K562 (cell line): Measurements from ENCODE around the gene MADCAM1. TPM values are rescaled to one million over a fixed set of nuclear protein-coding genes. Genes with fewer than 3 reads are reported as not detected.

ENCODE experiments used
- ATAC-seq: fragments of 200-7000 bp; cut with Tn5 transposase; 3 replicates; pipeline ENCODE4 v1.9.1; 2020; ENCODE audit warnings: moderate library complexity
- BruUV-seq: library from RNA; stranded (reverse); fragments of 400-500 nt; replicated peaks from 2 replicates; lab custom pipeline; 2021; lab: Mats Ljungman, UMichigan
- CTCF ChIA-PET: fragments of 300-600 bp; formaldehyde crosslinking; extraction: SDS; loops from one replicate; lab custom pipeline; 2021; ENCODE audit warnings: low intra/inter-chr PET ratio; lab: Yijun Ruan, JAX
- POLR2A ChIA-PET: fragments of 300-600, 350-650 bp; sonication (Branson Sonifier 250); formaldehyde crosslinking; extraction: SDS; loops from one replicate; lab custom pipeline; 2021; ENCODE audit warnings: antibody characterized with exemption, inconsistent platforms; lab: Yijun Ruan, JAX
- DNase-seq, 4 experiments: peaks; one replicate each; pipeline versions ENCODE4 v3.0.0 to v3.0.0-alpha.2; 2011 to 2018; ENCODE audit warnings: low spot score in 3 of 4, mixed read lengths in 3 of 4; ENCODE audit errors: extremely low read depth in 1 of 4
- FAIRE-seq: peaks from 2 replicates; lab custom pipeline; 2011; peaks lifted over from hg19 to GRCh38; lab: Jason Lieb, UNC
- H2AFZ ChIP-seq: 2 replicates; pipeline ENCODE4 v1.6.0; 2011; ENCODE audit warnings: low read depth, low read length, control low read depth, inconsistent platforms
- H3K27ac ChIP-seq: fragments of 200-600 bp; 3 replicates; pipeline ENCODE4 v1.8.0; 2011; ENCODE audit warnings: low read depth, mild to moderate bottlenecking, control low read depth, inconsistent platforms, low read length, moderate library complexity, mixed read lengths; ENCODE audit errors: extremely low read depth
- H3K27me3 ChIP-seq, 2 experiments: fragments of 300-600 bp in 1 of 2; 2 replicates in 1 of 2; 3 replicates in 1 of 2; pipeline versions ENCODE4 v1.6.0 to v1.8.0; 2011; ENCODE audit warnings: inconsistent platforms in 2 of 2, low read length in 2 of 2, mild to moderate bottlenecking in 1 of 2, mixed read lengths in 1 of 2, moderate library complexity in 1 of 2; ENCODE audit not compliant: control insufficient read depth in 2 of 2, insufficient read depth in 2 of 2
- H3K36me3 ChIP-seq: fragments of 300-600 bp; 3 replicates; pipeline ENCODE4 v1.8.0; 2011; ENCODE audit warnings: mild to moderate bottlenecking, low read length, inconsistent platforms; ENCODE audit not compliant: control insufficient read depth, insufficient read depth
- H3K4me1 ChIP-seq, 2 experiments: fragments of 200-600 bp in 1 of 2; replicated peaks in 1 of 2; 2 replicates in 1 of 2; 3 replicates in 1 of 2; pipeline versions ENCODE4 v1.5.1 to v1.8.0; 2011; ENCODE audit warnings: inconsistent platforms in 2 of 2, low read length in 2 of 2, mild to moderate bottlenecking in 1 of 2, mixed read lengths in 1 of 2, moderate library complexity in 1 of 2; ENCODE audit not compliant: control insufficient read depth in 2 of 2, insufficient read depth in 2 of 2
- H3K4me2 ChIP-seq: 2 replicates; pipeline ENCODE4 v1.6.1; 2011; ENCODE audit warnings: low read length, control low read depth, inconsistent platforms, mixed read lengths; ENCODE audit not compliant: insufficient read depth
- H3K4me3 ChIP-seq: fragments of 200-600 bp; sonication (generic), shearing (Covaris generic); 2 replicates; pipeline ENCODE4 v1.5.1; 2016; ENCODE audit warnings: control low read depth, inconsistent platforms
- H3K79me2 ChIP-seq: fragments of 200-600 bp; 3 replicates; pipeline ENCODE4 v1.8.0; 2011; ENCODE audit warnings: low read length, inconsistent platforms; ENCODE audit not compliant: control insufficient read depth, insufficient read depth
- H3K9ac ChIP-seq, 2 experiments: 2 replicates each; pipeline versions ENCODE4 v1.6.0 to v1.6.1; 2011; ENCODE audit warnings: low read depth in 2 of 2, low read length in 2 of 2, control low read depth in 1 of 2, inconsistent platforms in 1 of 2, mild to moderate bottlenecking in 1 of 2, mixed read lengths in 1 of 2; ENCODE audit not compliant: insufficient read depth in 1 of 2
- H3K9me1 ChIP-seq: one replicate; pipeline ENCODE4 v1.6.0; 2011; ENCODE audit warnings: inconsistent platforms, mild to moderate bottlenecking, low read length, moderate library complexity; ENCODE audit not compliant: control insufficient read depth, insufficient read depth
- H3K9me3 ChIP-seq: replicated peaks from 2 replicates; pipeline ENCODE4 v1.5.1; 2011; ENCODE audit warnings: low read depth, low read length, inconsistent platforms; ENCODE audit not compliant: control insufficient read depth, insufficient read depth
- H4K20me1 ChIP-seq: replicated peaks from 2 replicates; pipeline ENCODE4 v1.6.1; 2011; ENCODE audit warnings: low read length, inconsistent platforms, mixed read lengths; ENCODE audit not compliant: control insufficient read depth, insufficient read depth
- BCOR ChIP-seq: fragments of 450-650 bp; IDR thresholded peaks from 2 replicates; pipeline ENCODE4 v1.6.1; 2016
- KDM1A ChIP-seq, 2 experiments: fragments of 450-650 bp; IDR thresholded peaks; 2 replicates each; pipeline ENCODE4 v1.6.1; 2016; ENCODE audit warnings: mild to moderate bottlenecking in 2 of 2
- PHF20 ChIP-seq: fragments of 450-650 bp; IDR thresholded peaks from 2 replicates; pipeline ENCODE4 v1.6.1; 2018; ENCODE audit not compliant: partially characterized antibody
- SFPQ ChIP-seq: fragments of 200-400 bp; formaldehyde crosslinking; IDR thresholded peaks from 2 replicates; pipeline ENCODE4 v1.6.1; 2017; ENCODE audit warnings: mild to moderate bottlenecking, low read depth, low read length, moderate library complexity
- ZBTB34 ChIP-seq: fragments of 250-450 bp; sonication (Bioruptor Pico); IDR thresholded peaks from 2 replicates; pipeline ENCODE4 v1.8.0; 2021; ENCODE audit warnings: mild to moderate bottlenecking, moderate library complexity
- ZFP36 ChIP-seq: fragments of 150-350 bp; IDR thresholded peaks from 2 replicates; pipeline ENCODE4 v1.6.1; 2018; ENCODE audit warnings: low read length, low read depth; ENCODE audit not compliant: partially characterized antibody
- ZNF589 ChIP-seq: fragments of 200-800 bp; sonication (Bioruptor generic); IDR thresholded peaks from 2 replicates; pipeline ENCODE4 v1.6.1; 2016; ENCODE audit warnings: low read depth, missing genetic modification characterization, missing compliant biosample characterization
- whole genome bisulfite sequencing: fragments of 100-300 bp; shearing (Covaris generic); methylation state at CpG from one replicate; pipeline ENCODE4 v1.1.6; 2016; ENCODE audit warnings: low coverage, mixed read lengths; ENCODE audit not compliant: insufficient coverage; ENCODE audit errors: missing lambda C conversion rate; 5-methylcytosine and 5-hydroxymethylcytosine counted together
- in situ Hi-C: fragments of 300-500 bp; cut with MboI; formaldehyde crosslinking; loops from 4 replicates; pipeline ENCODE4 v1.15.0; 2018; ENCODE audit warnings: inconsistent platforms, mixed read lengths
- intact Hi-C: fragments of 100-400 bp; cut with micrococcal nuclease; formaldehyde crosslinking; loops from 2 replicates; pipeline ENCODE4 v1.14.2; 2022
- polyA plus RNA-seq, 8 experiments: library from polyadenylated mRNA; depleted of rRNA in 4 of 8; stranded (reverse) in 5 of 8; unstranded in 3 of 8; fragments of >200 nt; fragmentation: Nextera tagmentation in 2 of 8; fragmentation: Illumina TruSeq in 1 of 8; extraction: Ambion mirVana in 2 of 8; extraction: Trizol in 1 of 8; gene quantifications; 2 replicates each; pipeline versions ENCODE4 v1.2.1 to v1.2.3, GENCODE V29; 2011 to 2014; ENCODE audit warnings: inconsistent platforms in 1 of 8, missing spikeins in 1 of 8
- total RNA-seq, 7 experiments: library from RNA; depleted of rRNA in 6 of 7; stranded (reverse); fragments of >200 nt in 6 of 7; fragmentation: Illumina TruSeq in 2 of 7; extraction: Trizol in 2 of 7; gene quantifications; 2 replicates each; pipeline versions ENCODE4 v1.2.1 to v1.2.3, GENCODE V29; 2011 to 2021; ENCODE audit warnings: low replicate concordance in 1 of 7

The MADCAM1 gene
- total and polyA plus RNA-seq, 9 of the 15 experiments (the other 6 are each of a cell fraction or from before 2014, with no cell fraction given): 0.09 to 0.36 (median 0.09) TPM; not detected in 6

- Histone ChIP-seq H3K9me3 (no peaks in the 10 kb centered on the region), H2AFZ (no peak overlapping the region), H4K20me1 (no peaks in the 10 kb centered on the region), H3K4me3 (no peak overlapping the region), H3K27ac (no peak overlapping the region), H3K4me2 (no peak overlapping the region), H3K36me3 (no peaks in the 10 kb centered on the region), H3K9ac (no peak overlapping the region), H3K4me1 (peaks cover 0 to 40% of the 10 kb centered on the region in 2 experiments; a peak in 3 of 5 replicates), H3K9me1 (no peaks in the 10 kb centered on the region), H3K27me3 (no peaks in the 10 kb centered on the region), H3K79me2 (no peaks in the 10 kb centered on the region)
- DNase-seq: no peak
- ChIA-PET CTCF (no interaction called here), POLR2A (no interaction called here)
- TF ChIP-seq ZFP36 (peak; percentile 44), BCOR (peak; percentile 79), ZBTB34 (no peak), SFPQ (no peak), KDM1A (IDR thresholded peaks at IDR 0.05) (peak; percentile 29 to 92; a peak in 2 of 4 replicates), PHF20 (peak; percentile 29), ZNF589 (CRISPR knock-in tag) (no peak)
- WGBS: 43% methylated on average over 28 of the region's 31 CpGs
- BruUV-seq: no TSS peak
- FAIRE-seq: no peak
- in situ Hi-C loops: no loop called here
- ATAC-seq: no peak
- intact Hi-C loops: no loop called here
These were observed 2.8 kb downstream of the MADCAM1 start for GRCh38 chr19:498977-499623.
